Right renal cortex interstitium (tissue), 3 donors: ENCODE results near the gene PLEKHA6. TPM values are rescaled to one million over a fixed set of nuclear protein-coding genes. Genes with fewer than 3 reads are reported as not detected.
"Not testable (repeated sequence)": the region's sequence is repeated elsewhere in the genome, so short reads cannot be mapped to it uniquely, and the experiment has no call there.

ENCODE experiments used
- DNase-seq, 3 donors: peaks; one replicate each; pipeline ENCODE4 v3.0.0-alpha.2; 2013; ENCODE audit warnings: low read depth in 3 of 3, low spot score in 2 of 3
- polyA plus RNA-seq, 3 donors: library from polyadenylated mRNA; unstranded; fragments of 120-200 nt; gene quantifications; one replicate each; pipeline ENCODE4 v1.2.1, GENCODE V29; 2013; ENCODE audit not compliant: insufficient read length in 3 of 3

Gene PLEKHA6
- polyA plus RNA-seq, 3 donors, result 37.8 to 45.2 (median 39.7) TPM

GRCh38 chr1:204338997-204339396, 20.7 kb downstream of the PLEKHA6 start:
- DNase-seq, result no peak

DNA sequence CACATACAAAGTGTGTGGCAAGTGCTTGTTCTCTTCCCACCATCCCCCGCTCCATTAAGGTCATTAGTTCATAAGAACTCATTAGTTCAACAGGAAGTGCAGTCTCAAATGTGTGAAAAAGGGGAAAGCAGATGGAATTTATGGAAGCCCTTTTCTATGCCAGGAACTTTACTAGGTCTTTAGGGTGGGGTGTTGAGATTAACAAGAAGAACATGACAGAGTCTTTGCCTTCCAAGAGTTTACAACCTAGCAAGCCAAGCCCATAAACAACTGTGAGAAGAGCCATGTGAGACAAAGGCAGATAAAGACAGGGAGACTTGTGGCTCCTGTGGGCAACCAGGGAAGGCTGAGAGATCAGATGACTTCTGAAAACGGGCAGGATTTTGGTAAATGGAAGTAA, 21.4 kb downstream of the PLEKHA6 start:
- no peak for DNase-seq

- no peak for DNase-seq
These were observed 22.1 kb downstream of the PLEKHA6 start for GRCh38 chr1:204337583-204337982.

GRCh38 chr1:204337036-204337429, 22.7 kb downstream of the PLEKHA6 start:
- no peak for DNase-seq

DNA sequence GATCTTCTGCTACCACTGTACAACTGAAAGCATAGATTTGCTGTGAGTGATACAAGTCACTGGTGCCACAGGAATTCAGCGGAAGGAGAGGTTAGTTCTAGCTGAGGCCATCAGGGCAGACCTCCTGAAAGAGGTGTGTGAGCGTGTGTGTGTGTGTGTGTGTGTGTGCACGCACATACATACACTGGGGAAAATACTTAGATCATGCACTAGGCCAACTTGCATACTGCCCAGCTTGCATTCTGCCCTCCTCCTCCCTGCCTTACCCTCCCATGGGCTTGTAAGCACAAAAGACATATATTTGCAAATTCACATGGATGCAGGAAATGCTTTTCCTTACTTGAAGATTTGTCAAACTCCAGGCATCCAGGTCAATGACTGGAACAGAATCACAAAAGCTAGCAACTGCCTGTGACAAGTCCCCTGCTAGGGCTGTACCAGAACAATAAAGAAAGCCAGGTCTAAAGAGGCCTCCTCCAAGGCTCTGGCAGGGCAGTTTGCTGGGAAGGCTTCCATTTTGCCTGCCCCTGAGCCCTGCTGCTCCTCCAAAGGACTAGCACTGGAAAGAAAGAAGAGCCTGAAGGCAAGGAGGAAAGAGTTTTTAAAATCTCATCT, 23.2 kb downstream of the PLEKHA6 start:
- no peak for DNase-seq

DNA sequence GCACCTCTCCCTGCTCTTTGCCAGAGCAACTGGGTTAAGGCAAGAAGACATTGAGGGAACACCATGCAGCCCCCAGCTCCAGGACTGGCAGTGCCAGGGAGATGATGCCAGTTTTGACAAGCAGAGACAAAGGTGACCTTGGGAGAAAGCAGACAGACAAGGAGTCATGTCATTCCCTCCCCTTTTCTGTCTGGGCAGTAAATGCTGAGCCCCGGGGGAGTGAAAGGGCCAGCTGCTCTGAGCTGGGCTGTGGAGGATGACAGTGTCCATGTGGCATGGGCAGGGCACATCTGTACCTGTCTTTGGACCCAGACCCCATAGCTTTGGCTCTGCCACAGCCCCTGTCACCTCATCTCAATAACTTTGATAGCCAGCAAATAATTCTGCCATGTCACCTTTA, 24.2 kb downstream of the PLEKHA6 start:
- DNase-seq, result no peak

- no peak for DNase-seq
These were observed 24.6 kb downstream of the PLEKHA6 start for GRCh38 chr1:204335085-204335484.

- no peak for DNase-seq
These were observed 25.3 kb downstream of the PLEKHA6 start for GRCh38 chr1:204334455-204334854.

DNA sequence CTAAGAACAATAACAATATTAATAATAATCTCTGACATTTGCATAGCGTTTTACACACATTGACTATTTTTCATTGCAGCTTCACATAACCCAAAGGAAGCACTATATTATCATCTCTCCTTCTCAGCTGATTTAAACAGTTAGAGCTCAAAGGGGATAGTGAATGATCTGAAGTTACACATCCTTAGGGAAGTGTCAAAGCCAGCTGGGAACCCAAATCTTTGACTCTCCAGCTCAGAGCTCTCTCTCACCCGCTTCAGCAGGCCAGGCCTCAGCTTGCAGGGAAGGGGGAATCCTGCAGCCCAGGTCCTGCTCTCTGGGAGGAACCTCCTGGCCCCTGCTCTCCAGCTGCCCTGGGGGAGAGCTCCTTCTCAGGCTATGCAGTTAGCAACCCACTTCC, 26.3 kb downstream of the PLEKHA6 start:
- DNase-seq, result no peak

- DNase-seq, result no peak
These were observed 27.8 kb downstream of the PLEKHA6 start for GRCh38 chr1:204331847-204332487.

DNA sequence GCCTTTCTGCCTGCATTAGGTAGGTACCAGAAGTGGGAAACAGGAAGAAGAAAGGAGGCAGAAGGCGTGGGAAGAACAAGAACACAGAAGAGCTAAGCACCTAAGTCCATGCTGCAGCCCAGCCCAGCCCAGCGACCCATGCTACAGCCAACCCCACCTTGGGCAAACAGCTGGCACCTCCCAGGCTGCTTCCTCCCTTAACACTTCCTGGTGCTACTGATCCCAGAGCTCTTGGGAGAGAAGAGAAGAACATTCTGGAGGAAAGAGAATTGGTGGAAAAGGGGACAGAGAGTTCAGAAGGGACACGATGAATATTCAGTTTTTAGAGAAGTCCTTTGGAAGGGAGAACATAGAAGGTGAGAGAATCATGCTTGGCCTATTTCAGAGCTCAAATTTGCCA, 28.5 kb downstream of the PLEKHA6 start:
- DNase-seq, result no peak

GRCh38 chr1:204327870-204328269, 31.9 kb downstream of the PLEKHA6 start:
- not testable (repeated sequence) for DNase-seq

DNA sequence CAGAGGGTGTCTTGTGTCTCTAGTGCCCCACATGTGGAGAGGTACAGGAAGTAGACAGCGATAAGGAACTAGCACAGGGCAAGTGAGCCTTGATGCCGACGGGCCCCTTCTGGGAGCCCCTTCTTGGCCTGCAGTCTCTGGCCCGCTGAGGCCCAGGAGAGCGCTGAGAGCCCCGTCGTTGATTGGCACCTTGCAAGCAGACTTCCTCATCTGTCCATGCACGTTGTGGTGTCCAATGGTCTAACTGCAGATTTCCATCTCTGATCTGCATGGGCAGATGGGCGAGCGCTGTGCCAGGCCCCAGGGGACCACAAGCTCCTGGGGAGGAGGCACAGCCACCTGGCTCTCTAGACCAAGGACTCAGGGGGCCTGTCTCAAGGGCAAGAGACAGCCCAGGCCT, 32.4 kb downstream of the PLEKHA6 start:
- DNase-seq, result no peak

DNA sequence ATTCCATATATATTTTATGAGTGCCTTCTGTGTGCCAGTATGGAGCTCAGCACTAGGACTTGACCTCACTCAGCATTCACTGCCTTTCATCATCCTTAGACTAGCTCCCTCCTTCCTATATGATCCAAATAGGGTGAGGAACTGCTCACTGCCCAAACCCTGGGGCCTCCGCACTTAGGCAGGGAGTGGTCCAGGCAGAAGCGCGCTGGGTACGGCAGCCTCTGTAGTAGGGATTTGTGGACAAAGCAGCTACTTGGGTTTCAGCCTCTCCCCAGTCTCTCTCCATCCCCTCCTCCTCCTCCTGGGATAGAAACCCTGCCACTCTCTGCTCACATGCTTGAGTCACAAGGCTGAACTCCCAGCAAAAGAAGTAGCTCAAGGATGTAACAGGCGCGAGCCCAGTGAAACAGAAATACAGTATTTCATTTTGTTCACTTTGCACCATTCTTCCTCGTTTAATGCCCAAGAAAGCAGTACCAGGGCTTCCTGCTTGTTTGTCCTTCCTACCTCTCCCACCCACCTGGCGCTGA, 32.9 kb downstream of the PLEKHA6 start:
- no peak for DNase-seq

GRCh38 chr1:204325944-204326343, 33.8 kb downstream of the PLEKHA6 start:
- DNase-seq, result no peak

GRCh38 chr1:204323887-204324286, 35.8 kb downstream of the PLEKHA6 start:
- no peak for DNase-seq

- no peak for DNase-seq
These were observed 37.3 kb downstream of the PLEKHA6 start for GRCh38 chr1:204322339-204322868.

- no peak for DNase-seq
These were observed 38.1 kb downstream of the PLEKHA6 start for GRCh38 chr1:204321665-204322064.

DNA sequence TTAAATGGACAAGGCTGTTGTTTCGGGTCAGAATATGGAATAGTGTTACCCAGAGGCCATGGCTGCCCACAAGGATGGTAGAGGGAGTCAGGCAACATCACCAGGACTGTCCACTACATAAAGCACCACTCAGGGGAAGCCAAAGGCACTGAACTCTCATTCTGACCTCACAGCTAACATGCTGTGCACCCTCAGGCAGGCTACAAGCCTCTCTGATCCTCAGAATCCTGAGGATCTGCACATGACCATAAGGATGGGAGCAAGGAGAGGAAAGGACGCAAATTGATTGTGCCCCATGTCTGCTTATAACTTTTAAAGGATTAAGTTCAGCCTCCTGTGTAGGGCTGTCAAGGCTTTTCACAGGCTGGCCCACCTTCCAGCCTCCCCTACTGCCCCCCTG, 38.7 kb downstream of the PLEKHA6 start:
- no peak for DNase-seq

DNA sequence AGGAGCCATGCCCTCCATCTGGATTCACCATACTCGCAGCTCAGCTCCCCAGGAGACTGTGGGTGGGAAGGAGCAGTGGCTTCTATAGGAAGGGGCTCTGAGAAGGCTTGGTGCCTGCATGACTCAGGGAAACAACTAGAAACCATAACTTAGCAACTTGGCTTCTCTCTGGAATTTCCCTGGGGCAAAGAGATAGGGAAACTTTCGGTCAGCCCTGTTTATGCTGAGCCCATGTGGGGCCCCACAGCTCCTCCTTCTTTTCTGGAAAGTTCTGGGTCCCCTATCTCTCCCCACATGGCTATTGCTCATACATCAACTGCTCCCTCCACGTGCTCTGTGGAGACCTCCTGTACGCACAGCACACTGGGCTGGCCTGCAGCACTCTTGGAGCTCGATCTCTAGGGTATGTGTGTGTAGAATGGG, 39.3 kb downstream of the PLEKHA6 start:
- no peak for DNase-seq

- DNase-seq, result no peak
These were observed 40.3 kb downstream of the PLEKHA6 start for GRCh38 chr1:204319462-204319861.

DNA sequence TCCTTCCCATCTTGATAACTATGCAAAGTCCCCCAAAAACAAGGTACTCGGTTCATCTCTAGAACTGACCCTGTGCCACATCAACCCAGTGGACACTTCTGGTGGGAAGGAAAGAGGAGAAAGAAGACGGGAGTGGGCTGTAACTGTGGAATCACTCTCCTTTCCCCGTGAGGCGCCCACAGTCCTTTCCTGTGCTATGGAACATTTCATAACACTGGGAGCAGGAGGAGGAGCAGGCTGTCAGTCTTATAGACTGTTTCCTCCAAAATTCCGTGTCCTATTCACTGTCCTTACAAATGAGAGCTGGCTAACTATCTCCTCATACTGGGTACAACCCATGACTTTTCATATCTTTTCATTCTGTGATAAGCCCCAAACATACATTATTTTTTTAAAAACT, 40.7 kb downstream of the PLEKHA6 start:
- no peak for DNase-seq
